ENCODE results near the gene MTHFD1L. TPM values are rescaled to one million over a fixed set of nuclear protein-coding genes. Genes with fewer than 3 reads are reported as not detected.

The MTHFD1L gene
- total and polyA plus RNA-seq, 2 of the 4 experiments (the other 2 are of a cell fraction): 43.5 to 53.2 TPM

- Histone ChIP-seq H2BK5ac (ENCODE audit: low read depth, low read length, poor library complexity, severe bottlenecking) (no peak overlapping the region), H3K9me1 (ENCODE audit: insufficient read depth, low read length) (no peaks in the 10 kb centered on the region), H2AK5ac (ENCODE audit: low read depth, low read length) (no peak overlapping the region), H4K91ac (ENCODE audit: insufficient read depth, low read depth, low read length) (no peak overlapping the region), H2BK20ac (ENCODE audit: low read depth, low read length) (no peak overlapping the region), H3K4me2 (ENCODE audit: low read depth, low read length) (no peak overlapping the region), H2AK9ac (replicated peaks; ENCODE audit: low read depth, low read length, poor library complexity) (no peak overlapping the region), H3K4me1 (ENCODE audit: control insufficient read depth, insufficient read depth, low read length) (peaks cover 11% of the 10 kb centered on the region), H4K8ac (ENCODE audit: low read depth in 2 of 2, low read length in 2 of 2) (peak overlapping the region in 1 of 2 experiments; percentile 6; a peak in 1 of 4 replicates), H3K79me1 (ENCODE audit: low read depth in 1 of 2, low read length in 2 of 2) (peaks cover 22 to 62% of the 10 kb centered on the region in 2 experiments), H3K23ac (ENCODE audit: low read depth, low read length) (no peak overlapping the region), H4K20me1 (ENCODE audit: insufficient read depth, low read length) (no peaks in the 10 kb centered on the region), H3K4ac (ENCODE audit: low read depth, low read length) (no peak overlapping the region), H3K27me3 (ENCODE audit: control insufficient read depth, insufficient read depth, low read length) (no peaks in the 10 kb centered on the region), H3K14ac (replicated peaks; ENCODE audit: low read depth, low read length) (no peak overlapping the region), H2BK120ac (ENCODE audit: low read depth, low read length) (no peak overlapping the region), H3K4me3 (ENCODE audit: insufficient read depth, low read depth, low read length) (no peak overlapping the region), H2AFZ (replicated peaks; ENCODE audit: low read length, poor library complexity) (no peak overlapping the region), H4K5ac (ENCODE audit: low read depth, low read length) (peak overlapping the region; percentile 49), H3K56ac (ENCODE audit: extremely low read depth, insufficient read depth, low read length) (no peak overlapping the region), H2BK15ac (ENCODE audit: low read depth, low read length) (no peak overlapping the region), H3K9ac (ENCODE audit: low read depth, low read length) (no peak overlapping the region), H3K18ac (ENCODE audit: low read depth, low read length) (no peak overlapping the region), H3K27ac (ENCODE audit: insufficient read depth, low read length) (peak overlapping the region; percentile 48; the same call in 1 of the 2 replicates), H3K9me3 (ENCODE audit: control insufficient read depth, insufficient read depth, low read length) (no peaks in the 10 kb centered on the region), H3K36me3 (ENCODE audit: control insufficient read depth, insufficient read depth, low read length) (peaks cover 46% of the 10 kb centered on the region)
- WGBS, 2 experiments (ENCODE audit: extremely low coverage in 2 of 2, insufficient read length in 1 of 2): no CpG with 5 or more reads among the region's 8 CpGs
- ChIA-PET CTCF (interaction anchor here (0.8 kb wide), 1 partner anchor 15 kb away, joined by 4 read pairs; no protein-coding TSS in a partner anchor), POLR2A (ENCODE audit: unreplicated experiment) (no interaction called here)
- intact Hi-C loops (cut with micrococcal nuclease) (no loop called here), in situ Hi-C loops (cut with MboI; ENCODE audit: low sequenced_read_pairs) (no loop called here), dilution Hi-C loops (cut with HindIII; ENCODE audit: low sequenced_read_pairs, unreplicated experiment) (no loop called here)
- BruUV-seq (replicated peaks): no TSS peak
- DNase-seq: no peak
- no peak for TF ChIP-seq RFX5 (IDR thresholded peaks at IDR 0.05; ENCODE audit: low read depth, low read length)
- no peak for TF ChIP-seq CHD1 (IDR thresholded peaks at IDR 0.05; ENCODE audit: low read depth, low read length)
- no peak for TF ChIP-seq FOS (IDR thresholded peaks at IDR 0.05; ENCODE audit: low read depth, low read length)
- TF ChIP-seq MAZ (IDR thresholded peaks at IDR 0.05; ENCODE audit: borderline replicate concordance, low read depth, low read length): no peak
- TF ChIP-seq POLR2A (IDR thresholded peaks at IDR 0.05; ENCODE audit: low read depth, low read length): no peak
- no peak for TF ChIP-seq BHLHE40 (IDR thresholded peaks at IDR 0.05; ENCODE audit: low read depth, low read length)
- TF ChIP-seq MAFK (IDR thresholded peaks at IDR 0.05; ENCODE audit: low read depth, low read length): no peak
- TF ChIP-seq CEBPB (IDR thresholded peaks at IDR 0.05; ENCODE audit: low read depth, low read length): no peak
- TF ChIP-seq MXI1 (IDR thresholded peaks at IDR 0.05; ENCODE audit: borderline replicate concordance, low read depth, low read length): no peak
- TF ChIP-seq ELK1 (IDR thresholded peaks at IDR 0.05; ENCODE audit: borderline replicate concordance, low read depth, low read length): no peak
- no peak for TF ChIP-seq USF2 (IDR thresholded peaks at IDR 0.05; ENCODE audit: low read depth, low read length)
- no peak for TF ChIP-seq RCOR1 (IDR thresholded peaks at IDR 0.05; ENCODE audit: insufficient replicate concordance, low read length)
- TF ChIP-seq NFE2L2 (IDR thresholded peaks at IDR 0.05; ENCODE audit: low read depth, low read length): no peak
- no peak for TF ChIP-seq RAD21 (IDR thresholded peaks at IDR 0.05; ENCODE audit: low read length)
- no peak for TF ChIP-seq CTCF (conservative IDR thresholded peaks at IDR 0.05; ENCODE audit: low read depth, low read length)
- no peak for TF ChIP-seq SMC3 (IDR thresholded peaks at IDR 0.05; ENCODE audit: low read depth, low read length)
- no peak for ATAC-seq (ENCODE audit: low read depth)
Measured at GRCh38 chr6:150907383-150907782, 41.9 kb downstream of the MTHFD1L start.
